Thyroid gland (tissue), 4 donors: ENCODE measurements around the gene INTS2. TPM values are rescaled to one million over a fixed set of nuclear protein-coding genes. Genes with fewer than 3 reads are reported as not detected.
"Not testable (repeated sequence)": the region's sequence is repeated elsewhere in the genome, so short reads cannot be mapped to it uniquely, and the experiment has no call there.

ENCODE experiments used
- DNase-seq, 2 donors: peaks; one replicate each; pipeline ENCODE4 v3.0.0-alpha.2; 2019
- H3K27ac ChIP-seq, 3 donors: fragments of 200-600 bp; sonication (generic); 1 replicate in 2 of 3; 2 replicates in 1 of 3; pipeline ENCODE4 v1.5.1; 2016 to 2019; ENCODE audit warnings: mild to moderate bottlenecking in 1 of 3, moderate library complexity in 1 of 3
- H3K27me3 ChIP-seq: fragments of 200-600 bp; sonication (generic); one replicate; pipeline ENCODE4 v1.5.1; 2019
- H3K36me3 ChIP-seq, 2 donors: fragments of 200-600 bp; sonication (generic); one replicate each; pipeline ENCODE4 v1.5.1; 2016 to 2019
- H3K4me1 ChIP-seq, 2 donors: fragments of 200-600 bp; sonication (generic); one replicate each; pipeline ENCODE4 v1.5.1; 2017 to 2019
- H3K4me3 ChIP-seq, 3 donors: fragments of 200-600 bp; sonication (generic); replicated peaks in 1 of 3; 1 replicate in 2 of 3; 2 replicates in 1 of 3; pipeline ENCODE4 v1.5.1; 2016; ENCODE audit warnings: mild to moderate bottlenecking in 1 of 3
- H3K9me3 ChIP-seq: fragments of 200-600 bp; sonication (generic); one replicate; pipeline ENCODE4 v1.5.1; 2017
- CTCF ChIP-seq, 6 experiments: fragments of 200-600 bp in 3 of 6; fragments of 450-650 bp in 3 of 6; sonication (generic) in 3 of 6; IDR thresholded peaks; one replicate each; pipeline ENCODE4 v1.5.1; 2016 to 2019; ENCODE audit warnings: antibody characterized with exemption in 6 of 6, mild to moderate bottlenecking in 2 of 6, inconsistent platforms in 1 of 6, moderate library complexity in 1 of 6
- POLR2A ChIP-seq, 2 donors: fragments of 450-650 bp; IDR thresholded peaks; one replicate each; pipeline ENCODE4 v1.6.1; 2017; ENCODE audit warnings: antibody characterized with exemption in 2 of 2, mild to moderate bottlenecking in 2 of 2, moderate library complexity in 1 of 2
- WGBS, 2 donors: methylation state at CpG; one replicate each; pipeline ENCODE4 v1.1.5; 2017; 5-methylcytosine and 5-hydroxymethylcytosine counted together
- intact Hi-C: fragments of 100-400 bp; cut with DNase I; formaldehyde crosslinking; loops from one replicate; pipeline ENCODE4 v1.15.1; 2023
- total RNA-seq, 4 donors: library from RNA; depleted of rRNA; stranded (reverse); fragments of >200 nt; gene quantifications; one replicate each; pipeline ENCODE4 v1.2.3, GENCODE V29; 2016

Gene INTS2
- total RNA-seq, 4 donors from 2014 or later, result 10.9 to 16.1 (median 13.5) TPM

GRCh38 chr17:61903251-61903650 is 24.5 kb downstream of the INTS2 start:
- no peak for DNase-seq
- WGBS, 2 donors, result 94 to 96% methylated on average over 3 of the region's 3 CpGs
- Histone ChIP-seq H3K4me3 (no peak overlapping the region), H3K4me1 (no peaks in the 10 kb centered on the region), H3K36me3 (peaks cover 0 to 16% of the 10 kb centered on the region in 2 donors), H3K27me3 (no peaks in the 10 kb centered on the region), H3K27ac (no peak overlapping the region), H3K9me3 (no peaks in the 10 kb centered on the region)
- intact Hi-C loops, result no loop called here
- TF ChIP-seq CTCF (IDR thresholded peaks at IDR 0.05), result no peak
- TF ChIP-seq POLR2A (IDR thresholded peaks at IDR 0.05), result no peak

- intact Hi-C loops, result no loop called here
- H3K27ac ChIP-seq, result no peak overlapping the region
- H3K4me1 ChIP-seq, result no peaks in the 10 kb centered on the region
- TF ChIP-seq POLR2A (IDR thresholded peaks at IDR 0.05) (no peak), CTCF (IDR thresholded peaks at IDR 0.05) (no peak)
- WGBS, 2 donors, result 93 to 98% methylated on average over 2 of the region's 2 CpGs
- H3K9me3 ChIP-seq, result no peaks in the 10 kb centered on the region
- no peaks in the 10 kb centered on the region for H3K27me3 ChIP-seq
- H3K36me3 ChIP-seq, result peaks cover 7 to 14% of the 10 kb centered on the region in 2 donors
- no peak overlapping the region for H3K4me3 ChIP-seq
- no peak for DNase-seq
Measured at GRCh38 chr17:61897548-61898180, 30.1 kb downstream of the INTS2 start.

- TF ChIP-seq POLR2A (IDR thresholded peaks at IDR 0.05), result no peak
- TF ChIP-seq CTCF (IDR thresholded peaks at IDR 0.05), result no peak
- no peaks in the 10 kb centered on the region for H3K27me3 ChIP-seq
- intact Hi-C loops, result no loop called here
- H3K4me3 ChIP-seq, result no peak overlapping the region
- WGBS, 2 donors, result 38 to 40% methylated on average over 2 of the region's 2 CpGs
- peaks cover 7 to 11% of the 10 kb centered on the region in 2 donors for H3K36me3 ChIP-seq
- no peak overlapping the region for H3K27ac ChIP-seq
- H3K4me1 ChIP-seq, result no peaks in the 10 kb centered on the region
- no peak for DNase-seq
- no peaks in the 10 kb centered on the region for H3K9me3 ChIP-seq
Measured at GRCh38 chr17:61895391-61895790, 32.4 kb downstream of the INTS2 start.

DNA sequence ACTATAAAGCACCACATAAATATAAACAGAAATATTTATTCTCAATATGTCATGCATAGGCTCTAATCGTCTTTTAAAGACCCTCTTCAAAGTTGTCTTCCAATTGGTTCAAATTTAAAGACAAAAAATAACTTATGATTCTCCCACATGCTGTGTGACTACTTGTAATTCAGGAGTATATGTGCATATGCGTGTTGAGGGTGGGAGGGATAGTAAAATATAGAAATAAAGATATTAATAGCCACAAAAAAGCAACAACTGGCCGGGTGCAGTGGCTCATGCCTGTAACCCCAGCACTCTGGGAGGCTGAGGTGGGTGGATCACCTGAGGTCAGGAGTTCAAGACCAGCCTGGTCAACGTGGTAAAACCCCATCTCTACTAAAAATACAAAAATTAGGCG is 33.5 kb downstream of the INTS2 start:
- H3K27me3 ChIP-seq, H3K27ac ChIP-seq, H3K9me3 ChIP-seq, H3K4me3 ChIP-seq, intact Hi-C loops, H3K4me1 ChIP-seq, DNase-seq: not testable (repeated sequence)
- 93 to 96% methylated on average over 5 of the region's 5 CpGs for WGBS, 2 donors
- H3K36me3 ChIP-seq, result peaks cover 7 to 11% of the 10 kb centered on the region in 2 donors

- DNase-seq, H3K4me1 ChIP-seq, H3K4me3 ChIP-seq, H3K27me3 ChIP-seq, H3K27ac ChIP-seq, intact Hi-C loops, H3K9me3 ChIP-seq: not testable (repeated sequence)
- WGBS, 2 donors, result 95 to 97% methylated on average over 6 of the region's 6 CpGs
- peaks cover 9 to 15% of the 10 kb centered on the region in 2 donors for H3K36me3 ChIP-seq
Measured at GRCh38 chr17:61887733-61888132, 40.0 kb downstream of the INTS2 start.

DNA sequence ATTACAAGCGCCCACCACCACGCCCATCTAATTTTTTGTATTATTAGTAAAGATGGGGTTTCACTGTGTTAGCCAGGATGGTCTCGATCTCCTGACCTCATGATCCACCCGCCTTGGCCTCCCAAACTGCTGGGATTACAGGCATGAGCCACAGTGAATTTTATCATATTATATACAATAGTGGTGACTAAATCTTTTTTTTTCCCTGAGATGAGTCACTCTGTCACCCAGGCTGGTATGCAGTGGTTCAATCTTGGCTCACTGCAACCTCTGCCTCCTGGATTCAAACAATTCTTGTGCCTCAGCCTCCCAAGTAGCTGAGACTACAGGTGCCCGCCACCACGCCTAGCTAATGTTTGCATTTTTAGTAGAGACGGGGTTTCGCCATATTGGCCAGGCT is 41.9 kb downstream of the INTS2 start:
- H3K4me1 ChIP-seq, H3K4me3 ChIP-seq, H3K27ac ChIP-seq, H3K27me3 ChIP-seq, H3K9me3 ChIP-seq, DNase-seq, intact Hi-C loops: not testable (repeated sequence)
- WGBS, 2 donors, result 97 to 99% methylated on average over 8 of the region's 8 CpGs
- peaks cover 9 to 15% of the 10 kb centered on the region in 2 donors for H3K36me3 ChIP-seq
